Measurements from ENCODE around the gene ATMIN.

The ATMIN gene

DNA sequence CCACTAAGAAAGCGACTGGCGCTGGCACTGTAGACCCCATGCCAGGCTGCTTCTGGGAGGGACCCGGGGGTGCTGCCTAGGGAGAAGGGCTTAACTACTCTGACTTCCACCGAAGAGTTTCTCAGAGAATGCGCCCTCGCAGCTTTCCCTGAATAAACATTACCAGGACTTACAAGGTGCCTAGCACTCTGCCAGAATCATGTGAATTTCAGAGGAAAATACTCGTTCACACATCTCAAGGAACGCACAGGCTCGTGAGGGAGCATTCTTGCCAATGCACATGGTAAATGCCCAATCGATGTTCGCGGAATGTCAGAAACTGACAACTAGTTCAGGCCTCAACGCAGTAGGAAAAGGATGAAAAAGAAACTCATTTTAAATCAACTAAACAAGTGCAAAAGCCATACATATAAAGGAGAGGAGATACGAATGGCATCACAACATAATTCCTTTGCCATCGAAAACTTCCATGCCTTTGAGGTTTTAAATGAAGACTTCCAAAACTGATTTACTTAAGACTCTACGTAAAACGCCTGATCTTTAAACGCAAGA is 30.0 kb upstream of the ATMIN start:
- DNase-seq (ENCODE audit: low spot score), result no peak

GRCh38 chr16:81006211-81006812 is 29.3 kb upstream of the ATMIN start:
- DNase-seq (ENCODE audit: low spot score), result no peak

DNA sequence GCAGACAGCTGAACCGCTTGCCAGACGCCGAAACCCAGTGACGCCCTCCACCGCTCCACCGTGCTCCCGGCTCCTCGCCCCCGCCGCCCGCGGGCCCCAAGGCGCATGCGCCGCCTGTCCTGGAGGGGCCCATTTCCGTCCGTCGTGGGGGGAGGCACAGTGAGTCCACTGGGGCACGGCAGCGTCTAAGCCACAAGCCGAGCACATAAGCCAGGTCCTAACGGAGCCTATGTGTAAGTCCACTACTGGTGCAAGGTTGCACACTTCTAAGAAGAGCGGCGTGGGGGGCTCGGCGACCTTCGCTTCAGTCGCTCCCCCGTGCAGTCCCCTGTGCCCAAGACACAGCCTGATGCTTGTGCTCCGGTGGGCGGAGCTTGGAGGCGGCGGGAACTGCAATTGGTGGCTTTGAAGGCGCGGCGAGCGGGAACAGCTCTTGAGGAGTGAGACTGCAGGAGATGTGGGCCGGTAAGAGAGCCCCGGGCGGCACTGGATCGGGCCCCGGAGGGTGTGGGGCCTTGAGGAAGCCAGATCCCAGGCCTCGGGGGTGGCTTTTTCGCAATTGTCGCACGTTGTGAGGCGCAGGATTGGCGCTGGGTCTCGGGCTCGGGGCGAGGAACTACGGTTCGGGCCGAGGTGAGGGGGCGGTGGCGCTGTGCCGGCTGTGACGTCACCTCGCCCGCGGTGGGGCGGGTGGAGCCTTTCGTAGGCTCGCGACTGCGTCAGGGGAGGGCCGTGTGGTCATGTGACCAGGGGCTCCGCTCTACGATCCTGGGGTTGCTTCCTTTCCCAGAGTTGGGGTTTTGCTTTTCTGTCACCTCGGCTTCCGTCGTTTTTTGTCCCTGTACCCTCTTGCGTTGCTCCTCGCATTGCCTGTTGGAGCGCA is 28.6 kb upstream of the ATMIN start, which contains the start of the genes CENPN and CMC2:
CENPN (plus strand) TSS at position 402 of the 883 bp plus-strand sequence. CDS start 4,726 bp downstream, outside the sequence.
CMC2 (minus strand) TSS at position 73 of the 883 bp plus-strand sequence. CDS start 9,491 bp downstream, outside the sequence.
- peak; percentile 99 for DNase-seq (ENCODE audit: low spot score)

DNA sequence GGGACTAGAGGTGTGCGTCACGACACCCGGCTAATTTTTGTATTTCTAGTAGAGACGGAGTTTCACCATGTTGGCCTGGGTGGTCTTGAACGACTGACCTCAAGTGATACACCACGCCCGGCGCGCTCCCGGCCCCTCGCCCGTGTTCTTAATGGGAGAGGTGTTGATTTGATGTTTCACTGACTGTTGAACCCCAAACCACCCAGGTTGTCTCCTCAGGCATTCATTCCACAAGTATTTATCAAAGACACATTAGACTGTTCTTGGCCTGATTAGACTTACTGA is 27.2 kb upstream of the ATMIN start:
- no peak for DNase-seq (ENCODE audit: low spot score)

- DNase-seq (ENCODE audit: low spot score), result no peak
Observed at GRCh38 chr16:81012974-81013373, 22.7 kb upstream of the ATMIN start.

- DNase-seq (ENCODE audit: low spot score), result no peak
Observed at GRCh38 chr16:81014672-81015071, 21.0 kb upstream of the ATMIN start.

DNA sequence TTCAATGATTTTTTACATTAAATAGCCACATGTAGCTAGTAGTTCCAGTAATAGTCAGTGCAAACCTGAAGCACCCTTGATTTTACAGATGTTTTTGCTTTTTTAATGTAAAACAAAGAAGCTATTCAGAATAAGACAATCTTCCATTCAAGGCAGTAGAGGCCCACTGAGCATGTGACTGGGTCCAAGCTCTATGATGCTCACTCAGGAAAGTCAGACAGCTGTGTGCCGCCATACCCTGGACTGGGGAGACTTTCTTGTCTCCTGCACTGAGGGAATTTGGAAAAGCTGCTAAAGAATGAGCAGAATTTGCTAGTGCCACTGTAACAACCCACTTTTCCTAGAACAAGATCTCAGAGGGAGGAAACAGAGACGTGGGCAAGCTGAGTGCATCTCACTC is 17.1 kb upstream of the ATMIN start:
- peak; percentile 91 for DNase-seq (ENCODE audit: low spot score)

DNA sequence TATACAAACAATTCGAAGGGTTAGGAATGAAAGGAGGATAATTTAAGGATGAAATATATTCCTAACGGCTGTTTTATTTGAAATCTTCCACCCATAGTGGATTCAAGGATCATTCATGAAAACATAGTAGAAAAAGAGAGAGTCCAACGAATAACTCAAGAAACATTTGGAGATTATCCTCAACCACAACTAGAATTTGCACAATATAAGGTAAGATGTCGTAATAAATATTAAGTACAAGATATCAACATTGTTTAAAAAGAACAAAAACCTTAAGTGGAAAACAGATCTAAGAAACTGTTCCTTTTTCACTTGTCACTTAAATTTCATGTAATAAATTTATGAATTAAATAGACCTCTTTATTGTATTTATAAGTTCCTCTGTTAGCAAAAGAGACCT is 9.2 kb upstream of the ATMIN start:
- DNase-seq (ENCODE audit: low spot score), result no peak

GRCh38 chr16:81029930-81030604 is 5.6 kb upstream of the ATMIN start:
- no peak for DNase-seq (ENCODE audit: low spot score)

- DNase-seq (ENCODE audit: low spot score), result peak; percentile 12
Observed at GRCh38 chr16:81035975-81036750, 521 bp downstream of the ATMIN start.

GRCh38 chr16:81036751-81037350 is 1.2 kb downstream of the ATMIN start:
- no peak for DNase-seq (ENCODE audit: low spot score)

GRCh38 chr16:81040131-81040530 is 4.5 kb downstream of the ATMIN start:
- DNase-seq (ENCODE audit: low spot score), result no peak

DNA sequence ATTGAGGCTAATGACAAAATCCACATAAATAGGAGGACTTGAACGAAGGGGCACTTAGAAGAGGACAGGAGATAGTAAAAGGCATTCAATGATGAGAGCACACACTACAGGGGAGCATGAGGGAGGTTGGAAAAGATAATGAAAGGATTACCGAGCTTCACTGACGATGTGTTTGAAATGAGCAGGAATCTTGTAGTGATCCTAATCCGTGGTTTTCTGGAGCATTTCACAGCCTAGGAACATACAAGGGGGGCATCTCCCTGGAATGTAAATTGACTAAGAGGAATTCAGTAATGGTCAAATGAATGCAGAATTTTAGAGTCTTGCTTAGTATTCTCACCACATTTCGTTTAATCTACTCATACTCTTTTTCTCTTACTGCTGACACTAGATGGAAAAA is 5.2 kb downstream of the ATMIN start:
- no peak for DNase-seq (ENCODE audit: low spot score)

- no peak for DNase-seq (ENCODE audit: low spot score)
Observed at GRCh38 chr16:81041696-81042095, 6.1 kb downstream of the ATMIN start.

DNA sequence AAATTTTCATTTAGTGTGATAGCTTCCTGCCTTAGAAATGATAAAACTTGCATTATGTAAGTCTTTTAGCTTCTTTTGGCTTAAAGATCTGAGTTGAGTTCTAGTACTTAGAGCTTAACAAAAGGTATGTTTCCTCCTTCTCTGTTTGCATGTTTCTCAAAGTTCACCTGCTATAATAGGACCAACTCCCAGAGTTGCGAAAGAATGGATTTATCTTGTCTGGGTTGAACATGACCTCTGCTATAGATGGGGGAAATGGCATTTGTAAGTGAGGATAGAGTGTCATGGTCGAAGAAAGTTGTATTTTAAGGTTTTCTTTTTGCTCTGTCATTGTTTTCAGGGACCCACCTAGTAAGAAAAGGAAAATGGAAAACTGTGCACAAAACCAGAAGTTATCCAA is 7.2 kb downstream of the ATMIN start:
- DNase-seq (ENCODE audit: low spot score), result no peak

- no peak for DNase-seq (ENCODE audit: low spot score)
Observed at GRCh38 chr16:81053761-81054160, 18.1 kb downstream of the ATMIN start.

DNA sequence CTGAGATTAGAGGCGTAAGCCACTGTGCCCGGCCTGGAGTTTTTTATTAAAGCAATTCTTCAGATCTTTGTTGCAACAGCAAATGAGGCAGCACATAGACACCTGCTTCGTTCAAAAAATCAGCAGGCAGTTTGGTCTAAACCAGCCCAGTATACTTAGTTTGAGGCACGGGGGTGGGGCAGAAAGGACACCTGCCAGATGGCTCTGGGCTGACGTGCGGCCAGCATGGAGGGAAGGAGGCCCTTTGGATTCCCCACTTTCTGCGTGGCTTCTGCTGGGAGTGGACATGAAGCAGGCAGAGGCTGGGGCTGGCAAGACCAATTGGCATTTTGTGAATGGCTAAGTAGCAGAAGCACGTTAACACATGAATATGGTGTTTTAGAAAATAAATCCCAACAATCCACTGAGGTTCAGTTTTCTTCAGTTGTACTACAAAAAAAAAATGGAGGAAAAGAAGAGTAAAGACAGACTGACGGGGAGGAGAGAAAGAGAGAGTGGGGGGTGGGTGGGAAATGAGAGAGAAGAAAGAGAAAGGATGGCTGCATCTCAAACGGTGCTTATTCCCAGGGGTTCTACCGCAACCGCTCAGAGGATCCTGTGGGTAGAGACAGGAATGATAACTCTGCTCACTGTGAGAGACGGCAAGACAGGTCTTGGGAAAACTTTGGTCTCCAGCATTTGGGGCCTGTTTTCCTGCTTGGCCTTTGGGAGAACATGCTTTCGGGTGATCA is 25.1 kb downstream of the ATMIN start:
- DNase-seq (ENCODE audit: low spot score), result no peak

- no peak for DNase-seq (ENCODE audit: low spot score)
Observed at GRCh38 chr16:81061307-81061640, 25.6 kb downstream of the ATMIN start.

GRCh38 chr16:81061871-81062608 is 26.4 kb downstream of the ATMIN start:
- no peak for DNase-seq (ENCODE audit: low spot score)

DNA sequence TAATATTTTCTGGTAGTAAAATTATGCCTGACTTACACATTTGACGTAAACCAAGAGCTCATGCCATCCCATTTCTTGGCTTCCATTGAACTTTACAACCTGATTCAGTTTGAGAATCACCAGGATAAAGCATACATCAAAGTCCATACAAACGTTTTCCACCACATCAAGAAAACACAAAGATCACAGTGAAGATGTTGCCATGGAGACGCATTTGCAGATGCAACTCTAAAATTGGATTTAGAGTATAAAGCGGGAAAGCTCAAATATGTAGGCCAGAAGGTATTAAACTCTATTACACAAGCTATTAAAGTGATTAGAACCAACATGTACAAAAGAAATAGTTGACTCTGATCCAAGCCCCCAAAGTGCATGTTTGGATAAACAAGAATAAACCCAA is 31.0 kb downstream of the ATMIN start:
- DNase-seq (ENCODE audit: low spot score), result no peak

Measured in globus pallidus (tissue), 1 donor.